SK-N-MC (cell line): ENCODE data around the gene KRTAP10-9.

Experiments
- EZH2 ChIP-seq: fragments of 200-600 bp; sonication (generic); IDR thresholded peaks from one replicate; pipeline ENCODE4 v1.6.1; 2017; ENCODE audit warnings: antibody characterized with exemption
- FOXP2 ChIP-seq: optimal IDR thresholded peaks from 2 replicates; pipeline ENCODE3; 2011; ENCODE audit warnings: mild to moderate bottlenecking, moderate library complexity; ENCODE audit not compliant: insufficient read depth; ENCODE audit errors: extremely low read length, control extremely low read depth
- POLR2AphosphoS5 ChIP-seq: IDR thresholded peaks from 2 replicates; pipeline ENCODE4 v1.6.1; 2012; ENCODE audit warnings: mild to moderate bottlenecking, low read depth, low read length, borderline replicate concordance

DNA sequence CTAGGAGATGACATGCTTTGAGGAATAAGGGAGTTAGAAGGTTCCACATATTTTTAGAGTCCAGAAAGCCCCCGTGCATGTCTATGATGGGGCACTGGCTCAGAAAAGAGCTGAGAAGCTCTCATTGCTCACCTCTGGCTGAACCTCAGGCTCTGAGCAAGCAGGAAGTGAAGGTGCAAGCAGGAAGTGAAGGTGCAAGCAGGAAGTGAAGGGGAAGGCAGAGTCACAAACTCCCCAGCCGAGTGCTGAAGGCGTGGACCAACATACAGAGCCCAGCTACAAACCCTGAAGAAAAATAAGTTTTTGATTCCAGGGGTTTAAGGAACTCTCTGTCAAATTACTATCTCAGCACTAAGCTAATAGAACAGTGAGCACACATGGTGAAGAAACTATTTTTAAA, 8.0 kb upstream of the KRTAP10-9 start:
- TF ChIP-seq POLR2AphosphoS5 (no peak), EZH2 (no peak), FOXP2 (no peak)
